CD4-positive, alpha-beta T cell treated with Interleukin-12 subunit alpha and Interleukin-12 subunit beta, for 1 hour (primary cell): Measurements from ENCODE around the gene RAC3.

Source experiments
- DNase-seq: peaks from one replicate; pipeline ENCODE4 v3.0.0-alpha.2; 2020

The RAC3 gene

DNA sequence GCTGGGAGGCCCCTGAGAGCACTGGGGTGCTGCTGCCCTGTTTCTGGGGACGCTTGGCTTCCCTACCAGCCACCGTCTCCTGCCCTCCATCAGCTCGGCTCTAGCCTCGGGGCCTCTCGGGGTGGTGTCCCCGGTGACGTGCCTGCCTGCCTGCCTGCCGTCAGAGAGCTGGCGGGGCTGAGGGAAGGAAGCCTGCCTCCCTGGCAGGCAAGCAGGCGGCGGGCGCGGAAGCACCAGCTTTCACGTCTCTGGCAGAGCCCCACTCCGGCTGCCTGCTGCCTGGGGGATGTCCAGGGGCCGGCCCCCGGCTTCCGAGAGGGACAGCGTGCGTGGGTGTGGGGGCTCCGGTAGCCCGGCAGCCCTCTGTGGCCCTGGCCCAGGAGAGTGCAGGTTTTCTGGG is 18.1 kb upstream of the RAC3 start:
- no peak for DNase-seq

DNA sequence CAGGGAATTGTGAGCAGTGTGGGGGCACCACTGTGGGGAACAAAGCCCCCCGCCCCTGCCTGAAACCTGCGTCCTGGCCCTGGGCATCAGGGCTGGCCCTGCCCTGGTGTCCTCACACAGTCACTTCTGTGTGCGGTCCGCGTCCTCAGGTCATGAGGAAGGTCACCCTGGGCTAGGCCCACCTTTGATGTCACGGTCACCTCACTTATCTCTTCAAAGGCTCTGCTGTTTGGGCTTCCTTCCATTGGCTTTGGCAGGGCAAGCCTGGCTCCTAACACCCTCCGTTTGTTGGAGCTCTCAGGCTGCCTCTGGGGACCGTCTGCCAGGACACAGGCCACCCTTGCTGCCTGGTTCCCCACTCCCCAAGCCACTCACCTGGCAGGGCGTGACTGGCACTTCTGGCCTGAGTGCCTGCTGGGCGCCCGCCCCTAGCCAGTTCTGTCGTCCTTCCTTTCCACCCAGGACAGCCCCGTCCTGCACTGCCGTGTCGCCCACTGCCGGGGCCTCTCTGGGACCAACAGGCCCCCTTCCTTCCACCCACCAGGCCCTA is 17.6 kb upstream of the RAC3 start:
- DNase-seq = no peak

GRCh38 chr17:82014432-82014831 is 17.0 kb upstream of the RAC3 start:
- DNase-seq = no peak

DNA sequence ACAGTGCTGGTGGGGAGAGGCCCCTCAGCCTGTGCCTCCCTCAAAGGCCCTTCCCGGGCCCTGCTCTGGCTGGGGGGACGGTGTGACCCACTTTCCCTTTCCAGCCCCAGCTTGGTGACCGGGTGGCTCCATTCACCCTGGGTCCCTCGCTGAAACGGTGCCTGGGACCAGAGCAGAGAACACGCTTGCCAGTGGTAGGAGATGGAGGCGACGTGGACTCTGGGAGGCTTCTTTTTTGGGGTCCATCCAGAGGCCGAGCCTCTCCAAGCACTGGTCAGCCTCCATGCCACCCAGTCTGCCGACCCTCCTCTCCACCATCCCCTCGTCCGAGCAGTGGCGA is 16.5 kb upstream of the RAC3 start:
- DNase-seq = no peak

DNA sequence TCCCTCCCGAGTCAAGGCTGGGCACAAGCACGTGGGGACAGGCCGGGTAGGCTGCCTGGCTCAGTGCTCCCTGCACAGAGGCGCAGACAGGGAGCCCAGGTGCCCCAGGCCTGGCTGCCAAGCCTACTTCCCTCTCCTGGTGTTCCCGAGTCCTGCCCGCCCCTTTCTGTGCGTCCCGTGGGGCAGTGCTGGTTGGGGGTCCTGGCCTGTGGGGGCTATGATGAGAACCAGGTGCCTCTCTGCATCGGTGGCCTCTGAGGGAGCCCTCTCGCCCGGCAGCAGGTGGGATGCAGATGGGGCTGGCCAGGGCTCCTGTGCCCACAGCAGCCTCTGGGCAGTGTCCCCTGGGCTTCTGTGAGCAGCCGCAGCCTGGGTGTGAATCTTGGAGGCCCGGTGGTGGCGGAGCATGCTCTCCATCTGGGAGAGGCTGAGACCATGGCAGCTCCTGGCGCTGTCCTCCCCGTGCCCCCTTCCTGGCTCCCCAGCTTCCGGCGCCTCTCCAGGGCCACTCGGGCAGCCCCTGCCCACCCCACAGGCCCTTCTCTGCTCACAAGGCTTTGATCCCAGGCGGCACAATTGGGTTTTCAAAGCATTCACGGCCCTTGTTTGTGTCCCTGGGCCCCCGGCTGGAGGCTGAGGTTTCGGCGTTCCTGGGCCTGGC is 16.0 kb upstream of the RAC3 start:
- DNase-seq = no peak

DNA sequence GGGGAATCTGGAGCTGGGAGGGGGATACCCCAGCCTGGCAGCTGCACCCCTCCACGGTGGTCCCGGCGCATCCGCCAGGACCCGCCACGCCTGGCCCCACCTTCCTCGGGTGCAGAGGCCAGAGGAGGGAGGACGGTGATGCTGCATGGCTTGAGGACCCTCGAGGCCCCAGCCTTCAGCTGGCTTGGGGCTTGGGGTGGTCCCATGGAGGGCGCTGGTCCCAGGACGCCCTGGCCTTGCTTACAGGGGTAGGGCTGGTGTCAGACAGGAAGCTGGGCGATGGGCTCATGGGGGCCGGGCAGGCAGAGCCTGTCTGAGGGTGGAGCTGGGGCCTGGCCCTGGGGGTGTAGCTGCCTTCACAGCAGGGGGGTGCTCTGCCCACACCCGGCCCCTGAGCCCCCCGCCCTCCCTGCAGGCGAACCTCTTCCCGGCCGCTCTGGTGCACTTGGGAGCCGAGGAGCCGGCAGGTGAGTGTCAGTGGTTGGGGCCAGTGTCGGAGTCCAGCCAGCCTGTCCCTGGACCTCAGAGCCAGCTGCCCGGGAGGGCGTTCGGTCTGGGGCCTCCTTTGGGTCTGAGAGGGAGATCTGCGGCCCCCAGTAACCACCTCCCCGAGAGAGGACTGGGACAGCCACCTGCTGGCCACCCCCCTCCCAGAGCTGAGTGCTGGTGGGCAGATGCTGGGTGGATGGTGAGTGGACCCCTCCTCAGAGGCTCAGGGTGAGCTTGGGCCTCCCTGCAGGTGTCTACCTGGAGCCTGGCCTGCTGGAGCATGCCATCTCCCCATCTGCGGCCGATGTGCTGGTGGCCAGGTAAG is 15.2 kb upstream of the RAC3 start:
- no peak for DNase-seq

DNA sequence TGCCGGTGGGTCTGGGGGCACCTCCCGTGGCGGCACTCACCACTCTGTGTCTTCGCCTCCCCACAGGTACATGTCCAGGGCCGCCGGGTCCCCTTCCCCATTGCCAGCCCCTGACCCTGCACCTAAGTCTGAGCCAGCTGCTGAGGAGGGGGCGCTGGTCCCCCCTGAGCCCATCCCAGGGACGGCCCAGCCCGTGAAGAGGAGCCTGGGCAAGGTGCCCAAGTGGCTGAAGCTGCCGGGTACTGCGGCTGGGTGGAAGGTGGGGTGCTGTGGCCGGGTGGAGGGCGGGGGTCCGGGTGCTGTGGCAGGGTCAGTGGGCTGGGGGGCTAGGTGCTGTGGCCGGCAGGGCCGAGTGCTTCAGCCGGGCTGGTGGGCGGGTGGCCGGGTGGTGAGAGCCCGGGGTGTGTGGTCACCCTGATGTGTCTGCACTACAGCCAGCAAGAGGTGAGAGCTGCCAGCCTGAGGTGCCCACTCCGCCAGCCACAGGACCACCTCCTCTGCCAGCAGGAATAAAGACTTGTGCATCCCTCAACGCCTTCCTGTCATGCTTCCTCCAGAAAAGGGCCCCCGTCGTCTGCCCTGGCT is 14.5 kb upstream of the RAC3 start:
- no peak for DNase-seq

GRCh38 chr17:82017612-82018151 is 13.8 kb upstream of the RAC3 start:
- no peak for DNase-seq

GRCh38 chr17:82018152-82018988 is 13.1 kb upstream of the RAC3 start:
- no peak for DNase-seq

GRCh38 chr17:82018989-82019689 is 12.3 kb upstream of the RAC3 start:
- no peak for DNase-seq

- peak; percentile 64 for DNase-seq
Measured at GRCh38 chr17:82019690-82020571, 11.5 kb upstream of the RAC3 start.

DNA sequence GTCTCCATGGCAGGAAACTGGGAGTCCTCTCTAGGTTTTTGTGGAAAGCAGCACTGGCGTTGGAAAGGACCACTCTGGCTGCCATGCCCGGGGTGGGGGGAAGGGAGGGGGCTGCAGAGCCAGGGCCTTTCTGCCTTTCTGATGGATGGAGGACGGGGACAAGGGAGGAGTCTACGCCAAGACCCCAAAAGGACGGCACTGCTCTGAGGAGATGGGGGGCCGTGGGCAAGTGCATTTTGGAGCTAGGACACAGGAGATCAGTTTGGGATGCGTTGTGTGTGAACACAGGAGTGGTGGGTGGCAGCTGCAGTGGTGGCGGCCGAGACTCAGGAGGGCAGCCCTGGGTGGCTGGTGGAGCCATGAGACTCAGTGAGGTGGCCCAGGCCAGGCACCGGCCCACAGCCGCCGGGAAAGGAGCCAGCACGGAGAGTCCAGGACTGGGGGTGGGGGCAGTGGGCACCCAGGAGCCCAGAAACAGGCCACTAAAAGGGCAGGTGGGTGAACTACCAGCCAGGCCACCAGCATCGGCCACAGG is 10.8 kb upstream of the RAC3 start:
- DNase-seq = no peak

DNA sequence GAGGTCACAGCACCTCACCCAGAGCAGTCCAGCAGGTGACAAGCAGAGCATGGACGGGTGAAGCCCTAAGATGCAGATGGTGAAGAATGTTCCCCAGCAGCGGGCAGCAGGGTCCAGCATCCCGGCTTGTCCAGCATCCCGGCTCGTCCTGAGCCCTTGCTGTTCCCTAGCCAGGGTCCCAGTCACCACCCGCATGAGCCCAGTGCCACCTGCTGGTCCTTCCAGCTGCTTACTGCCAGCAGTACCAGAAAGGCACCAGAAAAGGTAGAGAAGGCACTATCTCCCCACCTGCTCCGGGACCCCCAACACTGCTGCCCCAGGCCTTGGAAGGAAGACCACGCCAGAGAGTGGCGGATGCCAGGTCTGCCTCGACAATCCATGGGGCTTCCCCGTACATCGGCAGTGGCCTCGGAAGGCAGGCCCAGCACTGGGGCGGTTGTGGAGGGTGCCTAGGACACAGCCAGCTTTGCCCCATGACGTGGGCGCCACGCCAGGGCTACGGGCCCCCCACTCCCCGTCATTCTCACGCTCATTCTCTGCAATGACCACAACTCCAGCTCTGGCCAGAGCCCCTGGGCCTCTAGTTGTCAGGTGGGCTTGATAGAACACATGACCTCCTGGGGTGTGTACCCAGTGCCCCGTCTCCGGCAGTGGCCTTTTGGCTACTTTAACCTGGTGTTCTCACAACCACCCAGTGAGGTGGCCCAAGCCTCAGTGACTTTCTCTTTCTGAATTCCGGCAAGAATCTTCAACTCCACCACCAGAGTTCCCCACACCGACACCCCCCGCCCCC is 10.2 kb upstream of the RAC3 start:
- DNase-seq = peak; percentile 61

DNA sequence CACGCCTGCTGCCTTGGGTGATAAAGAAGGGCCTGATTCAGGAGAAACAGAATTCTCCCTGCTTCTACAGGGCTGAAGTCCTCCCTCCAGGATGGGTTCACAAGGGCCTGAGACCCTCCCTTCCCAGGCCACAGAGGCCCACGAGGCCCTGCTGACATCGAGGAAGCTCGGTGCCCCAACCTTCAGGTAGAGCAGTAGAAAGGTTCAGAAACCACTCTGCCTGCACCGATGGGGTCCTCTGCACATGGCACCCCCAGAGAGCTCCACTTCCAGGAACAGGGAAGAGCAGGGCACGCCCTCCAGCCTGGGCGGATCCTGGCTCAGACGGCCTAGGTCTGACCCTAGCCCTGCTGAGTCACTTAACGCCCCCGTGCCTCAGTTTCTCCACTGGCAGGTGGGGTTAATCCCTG is 9.6 kb upstream of the RAC3 start:
- no peak for DNase-seq

GRCh38 chr17:82022310-82022980 is 9.0 kb upstream of the RAC3 start, which contains the start of gene CENPX:
Gene CENPX, minus strand, starts transcription at chr17:82022878. Its CDS starts 17 bp downstream, at chr17:82022861.
- DNase-seq = no peak

GRCh38 chr17:82022981-82023446 is 8.5 kb upstream of the RAC3 start, which contains the start of gene LRRC45:
Gene LRRC45, plus strand, starts transcription at chr17:82023305. Its CDS starts 339 bp downstream, at chr17:82023644.
- DNase-seq = peak; percentile 100

DNA sequence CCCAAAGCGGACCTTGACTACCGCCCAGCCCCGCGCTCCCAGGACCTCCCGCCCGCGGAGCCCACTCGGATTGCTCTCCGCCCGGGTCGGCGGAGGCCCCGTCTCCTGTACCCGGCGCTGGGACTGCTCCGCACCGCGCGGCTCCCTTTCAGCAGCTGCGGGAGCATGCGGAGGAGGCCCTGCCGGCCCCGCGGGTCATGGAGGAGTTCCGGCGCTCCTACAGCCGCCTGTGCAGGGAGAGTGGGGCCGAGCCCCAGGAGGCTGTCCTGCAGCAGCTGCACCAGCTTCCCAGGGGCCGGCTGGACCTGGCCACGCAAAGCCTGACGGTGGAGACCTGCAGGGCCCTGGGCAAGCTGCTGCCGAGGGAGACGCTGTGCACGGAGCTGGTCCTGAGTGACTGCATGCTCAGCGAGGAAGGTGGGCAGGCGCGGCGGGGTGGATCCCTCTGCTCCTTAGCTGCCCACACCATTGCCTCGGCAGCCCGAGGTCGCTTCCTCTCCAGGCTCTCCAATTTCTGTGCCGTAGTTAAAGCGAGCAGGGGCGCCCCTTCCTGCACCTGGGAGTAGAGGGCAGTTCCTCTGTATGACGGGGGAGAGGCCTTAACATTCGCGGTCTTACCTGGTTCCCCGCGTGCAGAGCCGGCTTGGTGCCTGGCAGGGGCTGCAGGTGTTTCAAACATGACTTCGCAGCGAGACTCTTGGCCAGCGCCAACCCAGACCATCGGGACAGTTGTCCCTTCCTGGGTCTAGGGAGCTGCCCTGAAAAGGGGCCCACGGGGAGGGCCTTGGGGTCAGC is 7.8 kb upstream of the RAC3 start:
- DNase-seq = no peak

GRCh38 chr17:82024859-82025258 is 6.6 kb upstream of the RAC3 start:
- DNase-seq = no peak
